ENCODE results near the gene OR8G1.

- TF ChIP-seq CTCF (IDR thresholded peaks at IDR 0.05; ENCODE audit: insufficient read depth, low read depth, low read length) (no peak), EZH2 (IDR thresholded peaks at IDR 0.05; ENCODE audit: insufficient read depth, low read length) (no peak)
Measured at GRCh38 chr11:124238512-124238911, 2.4 kb upstream of the OR8G1 start.

All from astrocyte (in vitro differentiated cells and primary cell).